C4-2B (cell line): ENCODE measurements around the gene TYW1.
"Not testable (repeated sequence)": the region's sequence is repeated elsewhere in the genome, so short reads cannot be mapped to it uniquely, and the experiment has no call there.

ENCODE experiments used
- ZFX ChIP-seq: fragments of 450-650 bp; IDR thresholded peaks from 2 replicates; pipeline ENCODE4 v1.6.1; 2017
- TF ChIP-seq, protein P1 (sequence below): fragments of 450-650 bp; conservative IDR thresholded peaks from 2 replicates; pipeline ENCODE4 v1.5.1; 2017; ENCODE audit warnings: mild to moderate bottlenecking

DNA sequence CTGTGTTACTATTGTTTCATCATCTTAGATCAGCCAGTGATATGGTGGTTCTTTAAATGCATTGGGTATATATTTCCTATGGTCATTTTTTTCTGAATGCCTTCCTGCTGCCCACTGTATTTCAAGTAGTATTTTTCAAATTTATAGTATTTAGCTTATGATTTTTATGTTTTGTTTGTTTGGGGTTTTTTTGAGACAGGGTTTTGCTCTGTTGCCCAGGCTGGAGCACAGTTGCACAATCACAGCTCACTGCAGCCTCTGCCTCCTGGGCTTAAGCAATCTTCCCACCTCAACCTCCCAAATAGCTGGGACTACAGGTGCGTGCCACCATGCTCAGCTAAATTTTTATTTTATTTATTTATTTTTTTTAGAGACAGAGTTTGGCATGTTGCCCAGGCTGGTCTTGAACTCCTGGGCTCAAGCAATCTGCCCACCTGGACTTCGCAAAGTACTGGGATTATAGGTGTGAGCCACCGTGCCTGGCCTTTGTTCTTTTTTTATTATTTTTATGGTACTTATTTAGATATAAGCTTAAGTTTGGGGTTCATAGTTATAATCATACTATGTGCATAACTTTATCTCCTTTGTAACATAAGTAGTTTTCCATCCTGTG, 149.1 kb downstream of the TYW1 start:
- TF ChIP-seq, protein P1, sequence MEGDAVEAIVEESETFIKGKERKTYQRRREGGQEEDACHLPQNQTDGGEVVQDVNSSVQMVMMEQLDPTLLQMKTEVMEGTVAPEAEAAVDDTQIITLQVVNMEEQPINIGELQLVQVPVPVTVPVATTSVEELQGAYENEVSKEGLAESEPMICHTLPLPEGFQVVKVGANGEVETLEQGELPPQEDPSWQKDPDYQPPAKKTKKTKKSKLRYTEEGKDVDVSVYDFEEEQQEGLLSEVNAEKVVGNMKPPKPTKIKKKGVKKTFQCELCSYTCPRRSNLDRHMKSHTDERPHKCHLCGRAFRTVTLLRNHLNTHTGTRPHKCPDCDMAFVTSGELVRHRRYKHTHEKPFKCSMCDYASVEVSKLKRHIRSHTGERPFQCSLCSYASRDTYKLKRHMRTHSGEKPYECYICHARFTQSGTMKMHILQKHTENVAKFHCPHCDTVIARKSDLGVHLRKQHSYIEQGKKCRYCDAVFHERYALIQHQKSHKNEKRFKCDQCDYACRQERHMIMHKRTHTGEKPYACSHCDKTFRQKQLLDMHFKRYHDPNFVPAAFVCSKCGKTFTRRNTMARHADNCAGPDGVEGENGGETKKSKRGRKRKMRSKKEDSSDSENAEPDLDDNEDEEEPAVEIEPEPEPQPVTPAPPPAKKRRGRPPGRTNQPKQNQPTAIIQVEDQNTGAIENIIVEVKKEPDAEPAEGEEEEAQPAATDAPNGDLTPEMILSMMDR = not testable (repeated sequence)
- TF ChIP-seq ZFX = not testable (repeated sequence)
